AG09309 (cell line): Measurements from ENCODE around the gene PARD3.
"Not testable (repeated sequence)": the region's sequence is repeated elsewhere in the genome, so short reads cannot be mapped to it uniquely, and the experiment has no call there.

ENCODE experiments used
- DNase-seq: peaks from one replicate; pipeline ENCODE4 v3.0.0-alpha.2; 2010; ENCODE audit warnings: low read depth
- H3K4me3 ChIP-seq: 2 replicates; pipeline ENCODE4 v1.5.1; 2011; ENCODE audit warnings: mild to moderate bottlenecking, low read depth, low read length, moderate library complexity; ENCODE audit not compliant: control insufficient read depth
- CTCF ChIP-seq: IDR thresholded peaks from 2 replicates; pipeline ENCODE4 v1.5.1; 2011; ENCODE audit warnings: mild to moderate bottlenecking, low read depth, low read length, inconsistent platforms; ENCODE audit not compliant: insufficient read depth, control insufficient read depth; ENCODE audit errors: missing control alignments

The PARD3 gene

GRCh38 chr10:34709637-34710390 lies 105.3 kb downstream of the PARD3 start:
- H3K4me3 ChIP-seq = no peak overlapping the region
- TF ChIP-seq CTCF = no peak
- DNase-seq = no peak

GRCh38 chr10:34707656-34708055 lies 107.4 kb downstream of the PARD3 start:
- no peak for DNase-seq
- H3K4me3 ChIP-seq = no peak overlapping the region
- TF ChIP-seq CTCF = no peak

- H3K4me3 ChIP-seq, DNase-seq: not testable (repeated sequence)
Observed at GRCh38 chr10:34706992-34707391, 108.1 kb downstream of the PARD3 start.

GRCh38 chr10:34706147-34706546 lies 108.9 kb downstream of the PARD3 start:
- H3K4me3 ChIP-seq = no peak overlapping the region
- no peak for DNase-seq
- no peak for TF ChIP-seq CTCF

GRCh38 chr10:34705563-34705962 lies 109.5 kb downstream of the PARD3 start:
- TF ChIP-seq CTCF = no peak
- DNase-seq = no peak
- no peak overlapping the region for H3K4me3 ChIP-seq

GRCh38 chr10:34704526-34705184 lies 110.4 kb downstream of the PARD3 start:
- no peak overlapping the region for H3K4me3 ChIP-seq
- no peak for DNase-seq
- TF ChIP-seq CTCF = no peak

- no peak for TF ChIP-seq CTCF
- H3K4me3 ChIP-seq = no peak overlapping the region
- no peak for DNase-seq
Observed at GRCh38 chr10:34702982-34703381, 112.1 kb downstream of the PARD3 start.
